ENCODE data around the gene DACH1. TPM values are rescaled to one million over a fixed set of nuclear protein-coding genes. Genes with fewer than 3 reads are reported as not detected.

The DACH1 gene
- total RNA-seq, 1 experiment from 2014 or later = 0.31 TPM

DNA sequence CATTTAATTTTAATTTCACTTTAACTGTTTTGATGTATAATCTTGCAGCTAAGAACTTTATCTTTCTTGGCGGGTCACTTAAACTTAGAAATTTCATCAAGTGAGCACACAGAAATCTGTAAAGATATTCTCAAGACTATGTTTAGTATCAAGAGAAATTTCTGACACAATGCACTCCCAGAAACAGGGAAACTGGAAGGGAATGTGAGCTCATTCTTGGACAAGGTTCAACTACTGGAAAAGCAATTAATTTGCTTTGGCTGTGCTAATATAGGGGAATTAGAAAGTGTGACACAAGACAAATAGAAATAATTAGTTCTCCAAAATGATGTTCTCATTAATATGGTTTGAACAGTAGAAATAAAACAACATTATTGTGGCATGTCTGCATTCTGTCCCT, 402.3 kb downstream of the DACH1 start:
- Mint-ChIP-seq H3K9me3 (no peaks in the 10 kb centered on the region), H3K4me1 (peaks cover 4% of the 10 kb centered on the region; the same call in 1 of the 2 replicates), H3K27me3 (ENCODE audit: low read depth) (no peaks in the 10 kb centered on the region), H3K4me3 (no peak overlapping the region), H3K36me3 (no peaks in the 10 kb centered on the region), H3K27ac (no peak overlapping the region)
- no peak for TF ChIP-seq RORB (CRISPR knock-in tag; IDR thresholded peaks at IDR 0.05)
- TF ChIP-seq GABPB1 (CRISPR knock-in tag; IDR thresholded peaks at IDR 0.05) = no peak
- TF ChIP-seq ZNF671 (CRISPR knock-in tag; IDR thresholded peaks at IDR 0.05) = no peak
- TF ChIP-seq SMAD3 (CRISPR knock-in tag; IDR thresholded peaks at IDR 0.05; ENCODE audit: borderline replicate concordance) = no peak
- no peak for TF ChIP-seq KAT7 (CRISPR knock-in tag; IDR thresholded peaks at IDR 0.05; ENCODE audit: borderline replicate concordance)
- TF ChIP-seq, protein P1, sequence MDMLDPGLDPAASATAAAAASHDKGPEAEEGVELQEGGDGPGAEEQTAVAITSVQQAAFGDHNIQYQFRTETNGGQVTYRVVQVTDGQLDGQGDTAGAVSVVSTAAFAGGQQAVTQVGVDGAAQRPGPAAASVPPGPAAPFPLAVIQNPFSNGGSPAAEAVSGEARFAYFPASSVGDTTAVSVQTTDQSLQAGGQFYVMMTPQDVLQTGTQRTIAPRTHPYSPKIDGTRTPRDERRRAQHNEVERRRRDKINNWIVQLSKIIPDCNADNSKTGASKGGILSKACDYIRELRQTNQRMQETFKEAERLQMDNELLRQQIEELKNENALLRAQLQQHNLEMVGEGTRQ (CRISPR knock-in tag; IDR thresholded peaks at IDR 0.05) = no peak
- TF ChIP-seq, protein P2, sequence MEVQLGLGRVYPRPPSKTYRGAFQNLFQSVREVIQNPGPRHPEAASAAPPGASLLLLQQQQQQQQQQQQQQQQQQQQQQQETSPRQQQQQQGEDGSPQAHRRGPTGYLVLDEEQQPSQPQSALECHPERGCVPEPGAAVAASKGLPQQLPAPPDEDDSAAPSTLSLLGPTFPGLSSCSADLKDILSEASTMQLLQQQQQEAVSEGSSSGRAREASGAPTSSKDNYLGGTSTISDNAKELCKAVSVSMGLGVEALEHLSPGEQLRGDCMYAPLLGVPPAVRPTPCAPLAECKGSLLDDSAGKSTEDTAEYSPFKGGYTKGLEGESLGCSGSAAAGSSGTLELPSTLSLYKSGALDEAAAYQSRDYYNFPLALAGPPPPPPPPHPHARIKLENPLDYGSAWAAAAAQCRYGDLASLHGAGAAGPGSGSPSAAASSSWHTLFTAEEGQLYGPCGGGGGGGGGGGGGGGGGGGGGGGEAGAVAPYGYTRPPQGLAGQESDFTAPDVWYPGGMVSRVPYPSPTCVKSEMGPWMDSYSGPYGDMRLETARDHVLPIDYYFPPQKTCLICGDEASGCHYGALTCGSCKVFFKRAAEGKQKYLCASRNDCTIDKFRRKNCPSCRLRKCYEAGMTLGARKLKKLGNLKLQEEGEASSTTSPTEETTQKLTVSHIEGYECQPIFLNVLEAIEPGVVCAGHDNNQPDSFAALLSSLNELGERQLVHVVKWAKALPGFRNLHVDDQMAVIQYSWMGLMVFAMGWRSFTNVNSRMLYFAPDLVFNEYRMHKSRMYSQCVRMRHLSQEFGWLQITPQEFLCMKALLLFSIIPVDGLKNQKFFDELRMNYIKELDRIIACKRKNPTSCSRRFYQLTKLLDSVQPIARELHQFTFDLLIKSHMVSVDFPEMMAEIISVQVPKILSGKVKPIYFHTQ (CRISPR knock-in tag; IDR thresholded peaks at IDR 0.05) = no peak
- TF ChIP-seq, protein P3, sequence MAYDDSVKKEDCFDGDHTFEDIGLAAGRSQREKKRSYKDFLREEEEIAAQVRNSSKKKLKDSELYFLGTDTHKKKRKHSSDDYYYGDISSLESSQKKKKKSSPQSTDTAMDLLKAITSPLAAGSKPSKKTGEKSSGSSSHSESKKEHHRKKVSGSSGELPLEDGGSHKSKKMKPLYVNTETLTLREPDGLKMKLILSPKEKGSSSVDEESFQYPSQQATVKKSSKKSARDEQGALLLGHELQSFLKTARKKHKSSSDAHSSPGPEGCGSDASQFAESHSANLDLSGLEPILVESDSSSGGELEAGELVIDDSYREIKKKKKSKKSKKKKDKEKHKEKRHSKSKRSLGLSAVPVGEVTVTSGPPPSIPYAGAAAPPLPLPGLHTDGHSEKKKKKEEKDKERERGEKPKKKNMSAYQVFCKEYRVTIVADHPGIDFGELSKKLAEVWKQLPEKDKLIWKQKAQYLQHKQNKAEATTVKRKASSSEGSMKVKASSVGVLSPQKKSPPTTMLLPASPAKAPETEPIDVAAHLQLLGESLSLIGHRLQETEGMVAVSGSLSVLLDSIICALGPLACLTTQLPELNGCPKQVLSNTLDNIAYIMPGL (CRISPR knock-in tag; IDR thresholded peaks at IDR 0.05) = no peak
- no peak for TF ChIP-seq TCF7 (CRISPR knock-in tag; IDR thresholded peaks at IDR 0.05; ENCODE audit: low read depth)
- TF ChIP-seq, protein P4, sequence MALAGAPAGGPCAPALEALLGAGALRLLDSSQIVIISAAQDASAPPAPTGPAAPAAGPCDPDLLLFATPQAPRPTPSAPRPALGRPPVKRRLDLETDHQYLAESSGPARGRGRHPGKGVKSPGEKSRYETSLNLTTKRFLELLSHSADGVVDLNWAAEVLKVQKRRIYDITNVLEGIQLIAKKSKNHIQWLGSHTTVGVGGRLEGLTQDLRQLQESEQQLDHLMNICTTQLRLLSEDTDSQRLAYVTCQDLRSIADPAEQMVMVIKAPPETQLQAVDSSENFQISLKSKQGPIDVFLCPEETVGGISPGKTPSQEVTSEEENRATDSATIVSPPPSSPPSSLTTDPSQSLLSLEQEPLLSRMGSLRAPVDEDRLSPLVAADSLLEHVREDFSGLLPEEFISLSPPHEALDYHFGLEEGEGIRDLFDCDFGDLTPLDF (CRISPR knock-in tag; IDR thresholded peaks at IDR 0.05) = no peak
- no peak for TF ChIP-seq NFATC4 (CRISPR knock-in tag; IDR thresholded peaks at IDR 0.05)
- no peak for TF ChIP-seq JUN (CRISPR knock-in tag; IDR thresholded peaks at IDR 0.05)
- TF ChIP-seq, protein P5, sequence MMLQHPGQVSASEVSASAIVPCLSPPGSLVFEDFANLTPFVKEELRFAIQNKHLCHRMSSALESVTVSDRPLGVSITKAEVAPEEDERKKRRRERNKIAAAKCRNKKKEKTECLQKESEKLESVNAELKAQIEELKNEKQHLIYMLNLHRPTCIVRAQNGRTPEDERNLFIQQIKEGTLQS (CRISPR knock-in tag; conservative IDR thresholded peaks at IDR 0.05) = no peak
- no peak for TF ChIP-seq ZNF423 (CRISPR knock-in tag; IDR thresholded peaks at IDR 0.05)
- TF ChIP-seq, protein P6, sequence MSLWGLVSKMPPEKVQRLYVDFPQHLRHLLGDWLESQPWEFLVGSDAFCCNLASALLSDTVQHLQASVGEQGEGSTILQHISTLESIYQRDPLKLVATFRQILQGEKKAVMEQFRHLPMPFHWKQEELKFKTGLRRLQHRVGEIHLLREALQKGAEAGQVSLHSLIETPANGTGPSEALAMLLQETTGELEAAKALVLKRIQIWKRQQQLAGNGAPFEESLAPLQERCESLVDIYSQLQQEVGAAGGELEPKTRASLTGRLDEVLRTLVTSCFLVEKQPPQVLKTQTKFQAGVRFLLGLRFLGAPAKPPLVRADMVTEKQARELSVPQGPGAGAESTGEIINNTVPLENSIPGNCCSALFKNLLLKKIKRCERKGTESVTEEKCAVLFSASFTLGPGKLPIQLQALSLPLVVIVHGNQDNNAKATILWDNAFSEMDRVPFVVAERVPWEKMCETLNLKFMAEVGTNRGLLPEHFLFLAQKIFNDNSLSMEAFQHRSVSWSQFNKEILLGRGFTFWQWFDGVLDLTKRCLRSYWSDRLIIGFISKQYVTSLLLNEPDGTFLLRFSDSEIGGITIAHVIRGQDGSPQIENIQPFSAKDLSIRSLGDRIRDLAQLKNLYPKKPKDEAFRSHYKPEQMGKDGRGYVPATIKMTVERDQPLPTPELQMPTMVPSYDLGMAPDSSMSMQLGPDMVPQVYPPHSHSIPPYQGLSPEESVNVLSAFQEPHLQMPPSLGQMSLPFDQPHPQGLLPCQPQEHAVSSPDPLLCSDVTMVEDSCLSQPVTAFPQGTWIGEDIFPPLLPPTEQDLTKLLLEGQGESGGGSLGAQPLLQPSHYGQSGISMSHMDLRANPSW (CRISPR knock-in tag; conservative IDR thresholded peaks at IDR 0.05; ENCODE audit: low read depth) = no peak
- TF ChIP-seq SMAD4 (CRISPR knock-in tag; IDR thresholded peaks at IDR 0.05) = no peak
- TF ChIP-seq, protein P7, sequence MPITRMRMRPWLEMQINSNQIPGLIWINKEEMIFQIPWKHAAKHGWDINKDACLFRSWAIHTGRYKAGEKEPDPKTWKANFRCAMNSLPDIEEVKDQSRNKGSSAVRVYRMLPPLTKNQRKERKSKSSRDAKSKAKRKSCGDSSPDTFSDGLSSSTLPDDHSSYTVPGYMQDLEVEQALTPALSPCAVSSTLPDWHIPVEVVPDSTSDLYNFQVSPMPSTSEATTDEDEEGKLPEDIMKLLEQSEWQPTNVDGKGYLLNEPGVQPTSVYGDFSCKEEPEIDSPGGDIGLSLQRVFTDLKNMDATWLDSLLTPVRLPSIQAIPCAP (CRISPR knock-in tag; IDR thresholded peaks at IDR 0.05) = no peak
- ATAC-seq = no peak
- no peak for DNase-seq (ENCODE audit: low spot score)
- ChIA-PET CTCF (no interaction called here), POLR2A (no interaction called here)
